ENCODE measurements around the gene PPM1M. TPM values are rescaled to one million over a fixed set of nuclear protein-coding genes. Genes with fewer than 3 reads are reported as not detected.
A peak's percentile ranks its signal among the peaks of the same experiment; 100 is the strongest.

The PPM1M gene
- total RNA-seq (1 to 10 TPM; 2.1 to 7.5 (median 3.9) TPM), polyA plus RNA-seq (1 to 10 TPM; 2.5 to 3.3 (median 2.6) TPM)
- long read RNA-seq, donor 1, transcript PPM1M-202 (10 exons, 2,193 nt), result major isoform, 6 of 8 reads
- long read RNA-seq, donor 1, partial matches to known transcripts, result 0 of 8 reads
- long read RNA-seq, donor 1, other reads (novel, unspliced or antisense), result 2 of 8 reads
- long read RNA-seq, donor 2, transcript PPM1M-202 (10 exons, 2,193 nt), result major isoform, 5 of 10 reads
- long read RNA-seq, donor 2, partial matches to known transcripts, result 1 of 10 reads
- long read RNA-seq, donor 2, other reads (novel, unspliced or antisense), result 4 of 10 reads

GRCh38 chr3:52245322-52246263 is at the start of gene PPM1M:
PPM1M (plus strand) TSS chr3:52245759; CDS start chr3:52245825, 66 bp downstream.
- WGBS, 3 donors, result 1 to 3% (median 2%) methylated on average over 68 to 98 of the region's 98 CpGs
- H3K36me3 ChIP-seq (ENCODE audit: insufficient read depth in 1 of 2, low read depth in 1 of 2), result peaks cover 0 to 26% of the 10 kb centered on the region in 2 donors
- H3K4me3 ChIP-seq, result peak within 1 kb of the TSS; percentile 70
- peak; percentile 20 to 44 (median 32) for ATAC-seq
- H3K27me3 ChIP-seq (ENCODE audit: insufficient read depth in 3 of 3, low read length in 2 of 3), result no peaks in the 10 kb centered on the region
- no peaks in the 10 kb centered on the region for H3K9me3 ChIP-seq
- TF ChIP-seq CTCF (IDR thresholded peaks at IDR 0.05), result no peak
- H3K27ac ChIP-seq, result peak within 1 kb of the TSS; percentile 61
- intact Hi-C loops (cut with DNase I), result no loop called here
- H3K4me1 ChIP-seq, result peaks cover 16% of the 10 kb centered on the region
- peak; percentile 55 to 74 for DNase-seq

GRCh38 chr3:52195823-52196331 is 49.7 kb upstream of the PPM1M start:
- ATAC-seq, result no peak
- peaks cover 0 to 19% of the 10 kb centered on the region in 2 donors for H3K36me3 ChIP-seq (ENCODE audit: insufficient read depth in 1 of 2, low read depth in 1 of 2)
- peaks cover 32% of the 10 kb centered on the region for H3K4me1 ChIP-seq
- H3K4me3 ChIP-seq, result no peak overlapping the region
- no peak for DNase-seq
- WGBS, 3 donors, result 76 to 84% (median 76%) methylated on average over 10 of the region's 10 CpGs
- intact Hi-C loops (cut with DNase I), result loop anchor here in 1 of 2 donors (5.0 kb wide), 1 partner anchor 39 kb away; no protein-coding TSS in a partner anchor
- no peaks in the 10 kb centered on the region for H3K27me3 ChIP-seq (ENCODE audit: insufficient read depth in 3 of 3, low read length in 2 of 3)
- no peak for TF ChIP-seq CTCF (IDR thresholded peaks at IDR 0.05)
- H3K27ac ChIP-seq, result peak overlapping the region; percentile 53
- no peaks in the 10 kb centered on the region for H3K9me3 ChIP-seq

- Histone ChIP-seq H3K4me1 (peaks cover 34% of the 10 kb centered on the region), H3K4me3 (peak overlapping the region; percentile 100), H3K27me3 (ENCODE audit: insufficient read depth in 3 of 3, low read length in 2 of 3) (no peaks in the 10 kb centered on the region), H3K36me3 (ENCODE audit: insufficient read depth in 1 of 2, low read depth in 1 of 2) (peaks cover 0 to 30% of the 10 kb centered on the region in 2 donors), H3K27ac (no peak overlapping the region), H3K9me3 (no peaks in the 10 kb centered on the region)
- intact Hi-C loops (cut with DNase I), result loop anchor here in 1 of 2 donors (5.0 kb wide), 1 partner anchor 40 kb away; no protein-coding TSS in a partner anchor
- WGBS, 3 donors, result 54 to 70% (median 61%) methylated on average over 3 of the region's 3 CpGs
- DNase-seq (no peak), ATAC-seq (no peak)
- no peak for TF ChIP-seq CTCF (IDR thresholded peaks at IDR 0.05)
Observed at GRCh38 chr3:52196977-52197376, 48.6 kb upstream of the PPM1M start.

GRCh38 chr3:52197499-52197841 is 48.1 kb upstream of the PPM1M start:
- DNase-seq (no peak), ATAC-seq (peak in 3 of 4 donors; percentile 1 to 5 (median 4))
- Histone ChIP-seq H3K27me3 (ENCODE audit: insufficient read depth in 3 of 3, low read length in 2 of 3) (no peaks in the 10 kb centered on the region), H3K4me1 (peaks cover 36% of the 10 kb centered on the region), H3K36me3 (ENCODE audit: insufficient read depth in 1 of 2, low read depth in 1 of 2) (peaks cover 0 to 35% of the 10 kb centered on the region in 2 donors), H3K27ac (peak overlapping the region; percentile 87), H3K9me3 (no peaks in the 10 kb centered on the region), H3K4me3 (peak overlapping the region; percentile 100)
- WGBS, 3 donors, result 34 to 47% (median 40%) methylated on average over 10 of the region's 10 CpGs
- TF ChIP-seq CTCF (IDR thresholded peaks at IDR 0.05), result no peak
- intact Hi-C loops (cut with DNase I), result loop anchor here in 1 of 2 donors (5.0 kb wide), 1 partner anchor 40 kb away; no protein-coding TSS in a partner anchor
